ENCODE results near the gene TBCD.

The TBCD gene

GRCh38 chr17:82793974-82794630, 42.2 kb downstream of the TBCD start:
- TF ChIP-seq CTCF (IDR thresholded peaks at IDR 0.05; ENCODE audit: control extremely low read depth, extremely low read depth, low read depth, missing control alignments), result no peak
- no peak for DNase-seq (ENCODE audit: extremely low spot score)
- ChIA-PET POLR2A (no interaction called here), CTCF (interaction anchor here (0.7 to 1.6 kb wide), 3 partner anchors 13 to 24 kb away, joined by 3 to 7 read pairs (median 4); no protein-coding TSS in a partner anchor)

GRCh38 chr17:82794781-82795482, 43.1 kb downstream of the TBCD start:
- no peak for TF ChIP-seq CTCF (IDR thresholded peaks at IDR 0.05; ENCODE audit: control extremely low read depth, extremely low read depth, low read depth, missing control alignments)
- DNase-seq (ENCODE audit: extremely low spot score), result no peak
- ChIA-PET POLR2A (no interaction called here), CTCF (interaction anchor here (0.7 to 1.6 kb wide), 3 partner anchors 14 to 23 kb away, joined by 3 to 7 read pairs (median 4); no protein-coding TSS in a partner anchor)

GRCh38 chr17:82795615-82796014, 43.8 kb downstream of the TBCD start:
- POLR2A ChIA-PET, result no interaction called here
- no peak for DNase-seq (ENCODE audit: extremely low spot score)
- CTCF ChIA-PET, result no interaction called here
- TF ChIP-seq CTCF (IDR thresholded peaks at IDR 0.05; ENCODE audit: control extremely low read depth, extremely low read depth, low read depth, missing control alignments), result no peak

DNA sequence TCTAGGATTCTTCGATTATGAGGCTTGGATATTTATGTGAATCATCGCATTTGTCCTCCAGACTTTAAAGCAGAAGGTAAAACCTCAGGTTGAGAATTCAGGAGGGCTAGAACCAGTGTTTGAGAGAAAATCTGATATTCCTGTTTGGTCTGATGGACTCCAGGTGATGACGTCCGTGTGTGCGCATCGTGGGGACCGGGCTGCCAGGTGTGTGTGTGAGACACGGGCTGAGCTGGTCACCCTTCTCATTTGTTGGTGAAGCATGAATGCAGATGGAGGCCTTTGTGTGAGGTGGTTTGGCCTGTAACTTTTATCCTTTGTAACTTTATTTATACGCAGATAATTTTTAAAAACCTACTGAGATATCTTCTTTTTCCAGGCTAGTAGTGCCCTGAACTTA, 45.2 kb downstream of the TBCD start:
- ChIA-PET CTCF (no interaction called here), POLR2A (no interaction called here)
- DNase-seq (ENCODE audit: extremely low spot score), result no peak
- TF ChIP-seq CTCF (IDR thresholded peaks at IDR 0.05; ENCODE audit: control extremely low read depth, extremely low read depth, low read depth, missing control alignments), result no peak

DNA sequence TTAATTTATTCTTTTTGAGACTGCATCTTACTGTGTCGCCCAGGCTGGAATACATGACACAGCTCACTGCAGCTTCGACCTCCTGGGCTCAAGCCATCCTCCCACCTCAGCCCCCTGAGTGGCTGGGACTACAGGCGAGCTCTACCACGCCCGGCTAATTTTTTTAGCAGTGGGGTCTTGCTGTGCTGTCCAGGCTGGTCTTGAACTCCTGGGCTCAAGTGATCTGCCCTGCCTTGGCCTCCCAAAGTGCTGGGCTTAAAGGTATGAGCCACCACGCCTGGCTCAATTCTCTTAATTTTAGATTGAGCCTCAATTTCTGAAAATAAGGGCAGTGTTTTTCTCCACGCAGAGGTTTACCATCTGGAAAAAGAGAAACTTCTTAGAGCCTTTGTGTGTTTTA, 46.9 kb downstream of the TBCD start:
- POLR2A ChIA-PET, result no interaction called here
- CTCF ChIA-PET, result interaction anchor here (1.4 kb wide), 1 partner anchor 122 kb away, joined by 3 read pairs; no protein-coding TSS in a partner anchor
- TF ChIP-seq CTCF (IDR thresholded peaks at IDR 0.05; ENCODE audit: control extremely low read depth, extremely low read depth, low read depth, missing control alignments), result no peak
- no peak for DNase-seq (ENCODE audit: extremely low spot score)

DNA sequence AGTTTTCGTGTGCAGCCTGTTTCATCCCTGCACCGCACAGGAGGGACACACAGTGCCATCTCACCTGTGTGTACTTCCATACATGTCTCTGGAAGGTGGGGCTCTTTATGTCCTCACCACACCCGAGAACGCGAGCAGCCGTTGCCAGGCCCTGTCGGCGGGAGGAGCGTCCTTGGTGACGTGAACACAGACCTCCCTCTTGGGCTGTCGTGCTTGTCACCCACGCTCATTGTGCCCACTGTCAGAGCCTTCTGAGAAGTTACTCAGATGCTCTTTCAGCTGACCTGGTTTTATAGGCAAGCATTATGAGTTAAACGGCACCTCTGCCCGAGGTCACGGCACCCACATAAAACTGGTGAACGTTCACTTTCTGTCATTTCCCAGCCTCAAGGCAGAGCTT, 47.7 kb downstream of the TBCD start:
- CTCF ChIA-PET, result no interaction called here
- POLR2A ChIA-PET, result no interaction called here

More for the DNA sequence above, 47.7 kb downstream of the TBCD start:
- TF ChIP-seq CTCF (IDR thresholded peaks at IDR 0.05; ENCODE audit: control extremely low read depth, extremely low read depth, low read depth, missing control alignments), result no peak
- DNase-seq (ENCODE audit: extremely low spot score), result no peak
